CD4-positive, alpha-beta T cell treated with Interleukin-4 for 4 hours (primary cell): ENCODE measurements around the gene BICRAL.
"Not testable (repeated sequence)": the region's sequence is repeated elsewhere in the genome, so short reads cannot be mapped to it uniquely, and the experiment has no call there.

Experiments
- DNase-seq: peaks from one replicate; pipeline ENCODE4 v3.0.0-alpha.2; 2020

Gene BICRAL

GRCh38 chr6:42781796-42782688, at the start of gene BICRAL:
TSS of gene BICRAL (plus strand) at chr6:42782052. CDS start at chr6:42822023, 39,971 bp downstream.
- DNase-seq = peak; percentile 79

- DNase-seq = not testable (repeated sequence)
These were observed 47.9 kb upstream of the BICRAL start for GRCh38 chr6:42733867-42734481.

- DNase-seq = no peak
These were observed 45.9 kb upstream of the BICRAL start for GRCh38 chr6:42735976-42736375.

- DNase-seq = no peak
These were observed 41.1 kb upstream of the BICRAL start for GRCh38 chr6:42740725-42741124.

- no peak for DNase-seq
These were observed 39.5 kb upstream of the BICRAL start for GRCh38 chr6:42742116-42742894.

- no peak for DNase-seq
These were observed 37.4 kb upstream of the BICRAL start for GRCh38 chr6:42744351-42744893.

GRCh38 chr6:42745083-42745639, 36.7 kb upstream of the BICRAL start:
- peak; percentile 33 for DNase-seq

GRCh38 chr6:42745640-42746462, 36.0 kb upstream of the BICRAL start, which contains the start of gene TBCC:
TSS of gene TBCC (minus strand) at chr6:42746103. CDS start at chr6:42746073, 30 bp downstream.
- DNase-seq = peak; percentile 98

GRCh38 chr6:42746463-42747391, 35.1 kb upstream of the BICRAL start:
- DNase-seq = peak; percentile 93

GRCh38 chr6:42748203-42748898, 33.5 kb upstream of the BICRAL start:
- no peak for DNase-seq

- no peak for DNase-seq
These were observed 30.8 kb upstream of the BICRAL start for GRCh38 chr6:42751055-42751454.

- no peak for DNase-seq
These were observed 27.1 kb upstream of the BICRAL start for GRCh38 chr6:42754759-42755158.

GRCh38 chr6:42756722-42757121, 25.1 kb upstream of the BICRAL start:
- no peak for DNase-seq

GRCh38 chr6:42758756-42759430, 23.0 kb upstream of the BICRAL start:
- DNase-seq = no peak

GRCh38 chr6:42761287-42762067, 20.4 kb upstream of the BICRAL start:
- DNase-seq = no peak

GRCh38 chr6:42762426-42762859, 19.4 kb upstream of the BICRAL start:
- no peak for DNase-seq

GRCh38 chr6:42762950-42763349, 18.9 kb upstream of the BICRAL start:
- DNase-seq = no peak

GRCh38 chr6:42764911-42765648, 16.8 kb upstream of the BICRAL start:
- no peak for DNase-seq
